K562 treated with DMSO at 1 percent for 24 hours (cell line): ENCODE results near the gene LARP7. TPM values are rescaled to one million over a fixed set of nuclear protein-coding genes. Genes with fewer than 3 reads are reported as not detected.

Source experiments
- total RNA-seq: library from RNA; unstranded; fragments of 300-600 nt; gene quantifications from 2 replicates; pipeline ENCODE4 v1.2.3, GENCODE V29; 2022; ENCODE audit warnings: low read depth; ENCODE audit not compliant: insufficient read depth

LARP7 gene
- 29.4 and 37.8 TPM in 2 replicates for total RNA-seq

DNA sequence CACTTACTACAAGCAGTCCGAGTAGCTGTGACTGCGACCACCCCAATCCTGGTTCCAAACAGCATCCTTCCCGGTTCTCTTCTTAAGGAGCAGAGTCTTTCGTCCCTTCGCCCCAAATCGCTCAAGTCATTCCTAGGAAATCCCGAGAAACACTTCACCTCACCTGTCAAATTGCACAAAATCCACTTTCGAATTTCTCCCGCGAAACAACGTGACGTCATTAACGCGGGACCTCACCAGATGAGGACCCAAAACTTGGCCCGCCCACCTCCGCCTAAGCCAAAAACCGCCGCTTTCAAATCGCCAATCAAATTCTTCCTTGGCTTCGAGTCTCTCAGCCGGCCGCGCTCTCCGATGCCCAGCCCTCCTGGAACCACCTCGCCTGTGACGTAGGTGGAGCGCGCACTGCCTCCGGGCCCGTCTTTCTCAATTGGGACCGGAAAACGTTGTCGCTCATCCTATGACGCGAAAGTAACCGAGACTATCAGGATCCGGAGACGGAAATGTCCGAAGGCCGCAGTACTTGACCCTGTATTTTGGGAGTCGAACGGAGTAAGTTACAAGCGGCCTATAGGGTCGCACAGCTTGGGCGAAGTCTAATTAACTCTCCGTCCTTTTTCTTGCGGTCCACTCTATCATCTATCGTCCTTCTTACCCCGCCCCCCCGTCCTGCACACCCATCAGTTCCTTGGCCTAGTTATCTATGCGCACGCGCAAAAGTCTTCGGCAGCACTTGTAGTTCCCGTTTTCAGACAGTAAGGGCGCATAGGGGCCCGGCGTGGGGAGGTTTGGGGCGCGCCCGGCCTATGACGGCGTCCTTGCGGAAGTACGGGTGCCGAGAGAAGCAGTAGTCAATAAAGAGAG lies at the start of gene LARP7, which contains the start of gene ZGRF1:
Gene LARP7, plus strand, starts transcription at position 456 of the 864 bp plus-strand sequence. CDS start 7,527 bp downstream, outside the sequence.
Gene ZGRF1, minus strand, starts transcription at position 222 of the 864 bp plus-strand sequence. CDS start 3,733 bp downstream, outside the sequence.

Other genes starting within 250 kb of the LARP7 start
- not detected in 2 replicates for gene NEUROG2, start 121.0 kb upstream of the LARP7 start, total RNA-seq
- gene ZGRF1, start 234 bp upstream of the LARP7 start, total RNA-seq, result 5.5 and 7.1 TPM in 2 replicates